Kidney tubule cell (primary cell): ENCODE results near the gene ITGA7.

Source experiments
- DNase-seq: peaks from one replicate; pipeline ENCODE4 v3.0.0-alpha.2; 2018; ENCODE audit warnings: low spot score

The ITGA7 gene

GRCh38 chr12:55699471-55700055, 8.1 kb downstream of the ITGA7 start:
- no peak for DNase-seq

- DNase-seq = no peak
Measured at GRCh38 chr12:55698965-55699364, 8.7 kb downstream of the ITGA7 start.

GRCh38 chr12:55698241-55698955, 9.3 kb downstream of the ITGA7 start:
- DNase-seq = no peak

- no peak for DNase-seq
Measured at GRCh38 chr12:55697686-55698085, 10.0 kb downstream of the ITGA7 start.

GRCh38 chr12:55696796-55697462, 10.8 kb downstream of the ITGA7 start:
- no peak for DNase-seq

GRCh38 chr12:55696141-55696540, 11.6 kb downstream of the ITGA7 start:
- DNase-seq = no peak

GRCh38 chr12:55695349-55695748, 12.4 kb downstream of the ITGA7 start:
- no peak for DNase-seq

- no peak for DNase-seq
Measured at GRCh38 chr12:55694651-55695050, 13.1 kb downstream of the ITGA7 start.

GRCh38 chr12:55694188-55694515, 13.6 kb downstream of the ITGA7 start:
- no peak for DNase-seq

- DNase-seq = no peak
Measured at GRCh38 chr12:55693323-55694187, 14.1 kb downstream of the ITGA7 start.

- no peak for DNase-seq
Measured at GRCh38 chr12:55692631-55693322, 14.9 kb downstream of the ITGA7 start.

GRCh38 chr12:55688716-55689655, 18.7 kb downstream of the ITGA7 start:
- DNase-seq = no peak

GRCh38 chr12:55687746-55688145, 20.0 kb downstream of the ITGA7 start:
- peak; percentile 50 for DNase-seq

- DNase-seq = no peak
Measured at GRCh38 chr12:55686366-55687010, 21.2 kb downstream of the ITGA7 start.

GRCh38 chr12:55685671-55686070, 22.0 kb downstream of the ITGA7 start:
- no peak for DNase-seq

- no peak for DNase-seq
Measured at GRCh38 chr12:55684761-55685370, 22.8 kb downstream of the ITGA7 start.

GRCh38 chr12:55683676-55684075, 24.0 kb downstream of the ITGA7 start:
- DNase-seq = no peak

- DNase-seq = no peak
Measured at GRCh38 chr12:55682087-55682796, 25.5 kb downstream of the ITGA7 start.
